Fibroblast of lung (primary cell): ENCODE measurements around the gene GCC2.
"Not testable (repeated sequence)": the region's sequence is repeated elsewhere in the genome, so short reads cannot be mapped to it uniquely, and the experiment has no call there.

Experiments used
- CTCF ChIP-seq, 2 donors: IDR thresholded peaks in 1 of 2; conservative IDR thresholded peaks in 1 of 2; 1 replicate in 1 of 2; 2 replicates in 1 of 2; pipeline ENCODE4 v1.5.1; 2011 to 2012; ENCODE audit warnings: low read length in 2 of 2, control low read depth in 1 of 2, inconsistent platforms in 1 of 2, low read depth in 1 of 2, mild to moderate bottlenecking in 1 of 2
- EZH2 ChIP-seq: IDR thresholded peaks from 2 replicates; pipeline ENCODE4 v1.5.1; 2012; ENCODE audit warnings: low read length, control low read depth, mild to moderate bottlenecking; ENCODE audit errors: missing control alignments

GRCh38 chr2:108507620-108508019 is 58.6 kb downstream of the GCC2 start:
- TF ChIP-seq CTCF (conservative IDR thresholded peaks at IDR 0.05 in 1 of 2, IDR thresholded peaks at IDR 0.05 in 1 of 2; ENCODE audit: low read depth in 1 of 2, low read length in 2 of 2); EZH2: not testable (repeated sequence)
